HG02678 (cell line): ENCODE data around the gene NPM3.

Experiments
- ATAC-seq: cut with Tn5 transposase; IDR thresholded peaks from one replicate; pipeline ENCODE4 v1.9.1; 2021; ENCODE audit warnings: mild to moderate bottlenecking, moderate library complexity; ENCODE audit not compliant: unreplicated experiment

The NPM3 gene

DNA sequence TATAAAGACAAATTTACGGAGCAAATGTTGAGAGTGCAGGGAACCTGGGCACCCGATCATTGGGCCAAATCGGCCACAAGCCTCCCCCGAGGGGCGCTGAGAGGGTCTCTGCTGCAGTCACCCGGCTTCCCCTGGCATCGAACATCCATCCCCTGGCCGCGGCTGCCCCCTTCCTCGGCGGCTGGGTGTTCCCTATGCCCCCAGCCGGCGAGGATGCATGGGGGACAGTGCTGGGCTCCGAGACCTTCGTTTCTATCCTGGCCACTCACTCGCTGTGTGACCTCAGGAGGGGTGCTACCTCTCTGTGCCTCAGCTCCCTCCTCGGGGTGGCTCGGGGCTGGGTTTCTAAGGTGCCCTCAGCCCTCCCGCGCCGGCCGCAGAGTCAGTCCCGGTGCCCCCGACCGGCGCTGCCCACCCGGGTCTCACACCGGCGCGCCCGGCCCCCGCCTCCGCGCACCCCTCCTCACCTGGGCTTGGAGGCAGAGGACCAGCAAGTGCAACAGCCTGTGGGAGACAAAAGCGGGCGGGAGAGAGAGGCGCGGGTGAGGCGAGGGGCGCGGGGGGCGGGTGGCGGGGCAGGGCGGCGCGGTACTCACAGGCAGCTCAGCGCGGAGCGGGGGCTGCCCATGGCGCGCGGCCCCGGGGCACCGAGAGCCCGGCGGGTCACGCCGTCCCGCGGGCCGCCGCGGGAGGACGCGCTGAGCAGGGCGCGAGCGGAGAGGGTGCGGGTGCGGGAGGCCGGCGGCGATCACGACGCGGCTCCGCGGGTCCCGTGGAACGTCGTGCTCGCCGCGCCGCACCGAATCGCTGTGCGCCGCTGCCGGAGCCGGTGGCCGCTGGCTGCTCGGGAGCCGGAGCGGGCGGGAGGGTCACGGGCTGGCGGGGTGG lies 7.7 kb downstream of the NPM3 start, which contains the start of gene FGF8:
TSS of gene FGF8 (minus strand) at position 842 of the 888 bp plus-strand sequence. CDS start at position 628, 214 bp downstream.
- ATAC-seq, result no peak

DNA sequence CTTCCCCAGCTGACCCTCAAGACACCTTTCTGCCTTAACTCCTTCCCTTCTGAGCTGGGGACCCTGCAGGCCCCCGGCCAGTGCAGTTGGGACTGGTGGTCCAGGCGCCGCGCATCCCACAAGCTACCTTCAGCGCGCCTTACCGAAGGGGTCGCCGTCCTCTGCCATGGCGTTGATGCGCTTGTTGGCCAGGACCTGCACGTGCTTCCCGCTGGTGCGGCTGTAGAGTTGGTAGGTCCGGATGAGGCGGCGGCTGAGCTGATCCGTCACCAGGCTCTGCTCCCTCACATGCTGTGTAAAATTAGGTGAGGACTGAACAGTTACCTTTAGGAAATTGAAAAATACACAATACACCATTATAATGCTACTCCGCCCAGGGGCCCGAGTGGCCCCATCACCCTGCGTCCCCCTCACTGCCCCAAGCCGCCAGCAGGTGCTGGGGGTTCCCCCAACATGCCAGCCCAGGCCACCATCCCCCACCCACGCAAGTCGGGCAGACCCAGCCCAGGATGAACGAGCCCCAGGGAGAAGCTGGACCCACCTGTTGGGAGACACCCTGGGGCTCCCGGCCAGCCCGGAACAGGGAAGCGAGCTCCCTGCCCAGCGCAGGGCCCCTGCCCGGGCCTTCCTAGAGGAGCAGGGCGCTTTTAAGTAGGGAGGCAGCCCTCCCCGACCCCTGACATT lies 8.5 kb downstream of the NPM3 start:
- no peak for ATAC-seq

DNA sequence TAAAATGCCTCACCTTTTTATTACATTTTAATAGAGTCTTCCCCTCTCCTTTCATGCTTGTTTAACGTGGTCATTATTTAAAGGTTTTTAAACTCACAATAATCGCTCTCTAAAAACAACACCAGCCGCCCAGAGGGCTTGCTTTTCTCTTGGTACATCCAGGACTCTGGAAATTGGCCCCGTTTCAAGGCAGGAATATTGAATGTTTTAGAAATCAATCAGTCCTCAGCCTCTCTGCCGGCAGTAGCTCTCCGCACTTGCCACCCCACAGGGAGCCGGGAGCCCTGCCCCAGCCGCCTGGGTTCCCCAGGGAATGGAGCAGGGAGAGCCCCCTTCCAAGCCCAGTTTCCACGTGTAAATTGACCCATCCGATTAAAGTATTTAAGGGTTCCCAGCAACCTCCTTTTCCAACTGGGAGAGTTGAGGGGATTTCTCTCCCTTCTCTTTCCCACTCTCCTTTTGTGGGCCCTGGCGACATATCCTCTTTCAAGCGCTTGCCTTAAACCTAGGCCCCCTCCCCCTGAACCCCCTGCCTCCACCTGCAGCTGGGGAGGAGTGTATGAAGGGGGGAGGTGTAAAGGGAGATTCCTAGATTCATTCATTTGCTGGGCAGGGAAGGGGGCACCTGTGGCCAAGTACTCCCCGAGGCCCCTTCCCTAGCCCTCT lies 9.2 kb downstream of the NPM3 start:
- ATAC-seq, result no peak

DNA sequence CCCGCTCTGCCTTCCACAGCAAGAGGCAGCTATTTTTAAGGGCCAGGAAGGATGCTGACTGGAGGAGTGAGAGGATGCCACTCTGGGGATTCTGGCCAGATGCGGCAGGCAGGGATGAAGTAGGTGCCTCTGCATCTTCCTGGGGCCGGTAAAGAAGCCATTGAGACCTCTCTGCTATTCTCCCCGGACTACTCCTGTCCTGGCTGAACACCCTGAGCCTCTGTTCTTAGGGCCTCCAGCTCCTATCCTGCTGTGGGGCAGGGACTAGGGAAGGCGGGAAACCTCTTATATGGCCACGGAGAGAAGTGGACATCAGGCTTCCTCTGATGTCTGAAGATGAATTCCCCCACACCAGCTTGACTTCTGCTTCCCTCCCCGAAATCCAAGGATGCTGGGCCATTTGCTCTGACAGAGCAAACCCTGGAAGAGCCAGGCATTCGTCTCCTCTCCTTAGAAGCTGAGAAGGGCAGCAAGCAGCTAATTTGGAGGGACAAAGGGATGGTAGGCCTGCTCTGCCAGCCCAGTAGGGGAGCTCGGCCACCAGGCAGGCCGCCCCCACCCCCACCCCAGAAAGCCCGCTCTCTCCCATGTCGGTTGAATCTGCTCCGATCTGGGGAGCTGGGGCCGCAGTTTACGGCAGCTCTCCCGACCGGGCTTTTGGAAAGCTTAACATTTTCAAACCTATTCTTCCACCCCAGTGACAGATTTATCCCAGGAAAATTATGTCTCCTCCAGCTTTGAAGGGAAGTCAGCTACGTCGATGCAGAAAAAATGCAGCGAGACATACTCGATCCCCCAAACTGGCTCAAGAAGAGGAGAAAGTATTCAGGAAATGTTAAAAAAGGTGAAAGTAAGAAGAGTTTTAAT lies 10.1 kb downstream of the NPM3 start:
- ATAC-seq, result no peak

DNA sequence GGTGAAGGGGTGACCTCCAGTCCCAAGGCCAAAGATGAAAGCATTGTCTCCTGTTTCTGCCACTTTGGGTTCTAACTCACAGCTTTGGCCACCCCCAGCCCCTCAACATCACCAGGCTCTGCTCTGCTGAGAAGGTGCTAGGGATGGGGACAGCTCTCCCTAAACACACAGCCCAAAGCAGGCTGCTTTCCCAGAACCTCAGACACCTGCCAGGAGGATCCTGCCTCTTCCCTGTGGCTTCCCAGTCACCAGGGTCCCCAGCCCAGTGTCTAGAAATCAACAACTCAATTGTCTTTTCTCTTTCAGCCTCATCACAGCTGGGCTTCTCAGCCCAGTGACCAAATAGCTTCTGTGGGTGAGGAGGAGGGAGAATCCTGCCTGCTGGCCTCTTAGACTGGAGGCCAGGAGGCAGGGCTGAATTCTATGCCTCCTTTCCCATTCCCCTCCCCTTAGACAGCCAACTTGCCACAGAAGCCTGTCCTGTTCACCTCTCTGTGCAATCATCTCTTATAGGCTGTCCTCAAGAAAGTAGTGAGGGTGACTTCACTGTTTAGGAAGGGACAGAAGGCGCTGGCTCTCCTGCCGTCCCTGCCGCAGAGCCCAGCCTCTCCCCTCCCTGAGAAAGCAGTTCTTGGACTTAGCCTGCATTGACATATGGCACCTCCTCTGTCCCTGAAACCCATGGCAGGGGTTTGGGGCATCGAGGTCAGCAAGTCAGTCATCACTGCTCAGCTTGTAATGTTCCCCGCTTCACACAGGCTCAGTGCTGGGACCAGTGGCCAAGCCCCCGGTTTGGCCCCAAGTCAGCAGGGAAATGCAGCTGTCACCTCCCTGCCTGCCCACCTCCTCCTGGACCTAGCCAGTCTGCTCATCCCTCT lies 11.0 kb downstream of the NPM3 start:
- no peak for ATAC-seq

DNA sequence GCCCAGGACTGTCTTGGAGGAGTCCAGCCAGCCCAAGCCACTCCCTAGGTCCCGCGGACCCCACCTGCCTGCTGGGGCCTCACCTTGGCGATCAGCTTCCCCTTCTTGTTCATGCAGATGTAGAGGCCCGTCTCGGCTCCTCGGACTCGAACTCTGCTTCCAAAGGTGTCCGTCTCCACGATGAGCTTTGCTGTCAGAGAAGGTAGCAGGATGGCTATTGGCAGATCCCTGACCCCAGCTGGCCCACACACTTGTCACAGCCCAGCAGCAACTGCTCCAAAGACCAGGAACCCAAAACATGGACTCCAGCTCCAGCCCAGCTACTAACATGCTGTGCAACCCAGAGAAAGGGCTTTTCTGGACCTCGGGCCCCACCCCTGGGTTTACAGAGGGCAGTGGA lies 11.9 kb downstream of the NPM3 start:
- ATAC-seq, result no peak

DNA sequence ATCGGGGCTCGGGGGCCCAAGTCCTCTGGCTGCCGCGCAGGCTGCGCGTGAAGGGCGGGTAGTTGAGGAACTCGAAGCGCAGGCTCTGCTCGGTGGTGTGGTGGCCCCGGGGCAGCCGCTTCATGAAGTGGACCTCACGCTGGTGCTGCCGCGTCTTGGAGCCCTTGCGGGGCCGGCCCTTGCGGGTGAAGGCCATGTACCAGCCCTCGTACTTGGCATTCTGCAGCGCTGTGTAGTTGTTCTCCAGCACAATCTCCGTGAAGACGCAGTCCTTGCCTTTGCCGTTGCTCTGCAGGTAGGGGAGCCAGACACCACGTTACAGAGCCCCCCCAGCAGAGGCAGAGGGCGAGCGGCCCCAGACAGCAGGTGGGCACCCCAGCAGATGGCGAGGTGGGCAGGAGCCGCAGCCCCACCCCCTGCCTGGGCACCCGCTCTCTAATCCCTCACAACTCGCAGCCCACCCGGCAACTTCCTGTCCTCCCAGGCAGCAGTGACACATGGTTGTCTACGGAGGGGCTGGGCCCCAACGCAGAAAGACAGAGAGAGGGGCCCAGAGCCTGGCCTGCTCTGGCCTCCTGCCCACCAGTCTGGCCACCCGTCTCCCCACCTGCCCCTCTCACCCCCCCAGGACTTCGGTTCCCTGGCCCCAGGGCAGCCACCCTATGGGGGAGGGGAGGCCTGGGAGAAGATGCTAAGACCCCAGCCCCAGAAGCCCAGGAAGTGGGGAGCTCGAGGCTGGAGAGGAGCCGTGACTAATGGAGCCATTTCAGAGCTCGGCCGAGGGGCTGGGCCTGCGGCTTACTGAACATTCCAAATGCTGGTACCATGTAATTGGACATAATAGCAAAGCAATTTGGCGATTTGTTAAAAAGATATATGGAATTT lies 12.7 kb downstream of the NPM3 start:
- ATAC-seq, result no peak

DNA sequence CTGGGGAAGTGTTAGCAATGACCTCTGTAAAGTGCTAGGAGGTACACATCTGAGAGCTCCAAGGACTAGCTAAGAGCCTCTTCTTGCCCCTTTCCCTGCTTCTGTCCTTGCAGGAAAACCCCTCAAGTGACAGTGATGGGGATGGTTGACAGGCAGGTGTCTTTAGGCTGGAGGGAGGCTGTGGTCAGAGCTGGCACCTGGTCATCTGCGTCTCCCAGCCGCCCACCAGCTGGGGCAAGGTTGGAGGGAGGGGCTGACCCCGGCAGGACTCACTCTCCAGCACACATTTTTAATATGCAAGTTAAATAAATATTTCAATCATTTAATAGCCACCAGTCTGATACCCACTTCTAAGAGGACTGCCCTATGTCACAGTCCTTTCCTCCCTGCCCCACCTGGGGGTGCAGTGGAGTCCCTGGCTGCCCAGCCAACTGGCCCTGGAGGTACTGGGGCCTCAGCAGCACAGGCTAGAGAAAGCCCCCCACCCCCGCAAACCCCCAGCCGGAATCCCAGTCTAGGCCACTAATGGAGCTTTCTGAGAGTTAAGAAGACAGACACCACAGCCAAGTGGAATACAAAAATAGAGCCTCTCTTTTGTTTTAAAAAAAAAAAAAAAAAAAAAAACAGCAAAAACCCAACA lies 13.6 kb downstream of the NPM3 start:
- no peak for ATAC-seq

DNA sequence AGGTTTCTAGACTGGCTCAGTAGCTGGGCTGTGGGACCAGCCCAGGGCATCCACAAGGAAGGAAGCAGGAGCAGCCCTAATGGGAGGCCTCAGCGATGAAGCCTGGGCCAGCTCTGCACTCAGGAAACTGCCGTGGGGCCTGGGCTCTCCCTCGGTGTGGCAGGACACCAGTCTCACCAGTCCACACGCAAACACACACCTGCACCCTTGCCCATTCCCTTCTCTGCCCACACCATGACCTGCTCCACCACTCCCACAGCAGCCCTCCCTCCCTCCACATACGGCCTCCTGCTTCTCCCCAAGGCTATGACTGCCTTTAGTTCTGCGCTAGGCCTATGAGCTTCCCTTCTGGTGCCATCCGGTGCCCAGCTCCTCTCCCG lies 14.5 kb downstream of the NPM3 start:
- ATAC-seq, result no peak

DNA sequence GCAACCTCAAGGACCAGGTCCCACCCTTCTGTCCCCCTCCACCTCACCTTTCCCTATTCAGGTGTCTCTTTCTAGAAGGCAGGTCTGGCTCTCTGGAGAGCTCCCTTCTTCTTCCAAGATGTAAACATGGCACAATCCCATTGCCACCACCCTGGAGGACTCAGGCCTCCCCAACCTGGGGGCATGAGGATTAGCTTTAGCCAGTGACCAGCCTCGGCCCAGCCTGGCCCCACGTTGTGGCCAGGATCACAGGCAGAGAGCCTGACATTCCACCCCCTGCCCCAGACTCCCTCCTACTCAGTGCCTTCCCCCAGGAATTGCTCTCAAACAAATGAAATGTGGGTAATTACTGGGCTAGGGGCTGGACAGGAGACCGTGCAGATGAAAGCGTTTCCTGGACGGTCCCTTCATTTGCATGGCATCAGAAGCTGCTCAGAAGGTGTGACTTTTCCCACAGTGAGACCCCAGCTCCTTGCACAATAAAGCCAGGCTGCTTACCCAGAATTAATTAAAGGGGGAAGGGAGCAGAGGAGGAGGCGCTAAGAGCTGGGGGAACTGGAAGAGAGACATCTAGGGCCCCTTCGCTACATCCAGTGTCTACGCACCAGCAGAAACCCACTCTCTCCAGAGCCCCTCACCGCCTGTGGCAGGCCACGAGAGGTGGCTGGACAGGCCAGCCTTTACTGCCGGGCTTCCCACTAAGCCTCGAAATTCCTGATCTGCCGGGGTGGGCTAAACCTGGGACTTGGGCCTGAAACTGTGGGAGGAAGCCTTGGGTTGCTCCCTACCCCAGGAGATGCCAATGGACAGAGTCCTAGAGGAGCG lies 15.1 kb downstream of the NPM3 start:
- ATAC-seq, result no peak

DNA sequence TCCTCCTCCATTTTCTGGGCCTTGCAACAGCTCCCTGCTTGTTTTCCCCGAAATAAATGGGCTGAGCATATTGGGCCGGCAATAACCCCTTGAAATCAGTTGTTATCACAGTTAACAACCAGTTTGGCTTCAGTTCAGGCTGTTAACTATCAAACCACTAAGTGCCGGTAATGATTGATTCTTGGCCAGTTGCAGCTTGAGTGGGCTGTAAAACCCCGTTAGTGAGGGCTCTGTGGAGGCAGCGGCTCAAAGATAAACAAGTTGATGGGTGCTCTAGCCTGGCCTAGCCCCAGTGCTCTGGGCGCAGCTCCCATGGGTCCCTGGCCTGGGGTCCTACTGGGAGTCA lies 15.7 kb downstream of the NPM3 start:
- ATAC-seq, result no peak

DNA sequence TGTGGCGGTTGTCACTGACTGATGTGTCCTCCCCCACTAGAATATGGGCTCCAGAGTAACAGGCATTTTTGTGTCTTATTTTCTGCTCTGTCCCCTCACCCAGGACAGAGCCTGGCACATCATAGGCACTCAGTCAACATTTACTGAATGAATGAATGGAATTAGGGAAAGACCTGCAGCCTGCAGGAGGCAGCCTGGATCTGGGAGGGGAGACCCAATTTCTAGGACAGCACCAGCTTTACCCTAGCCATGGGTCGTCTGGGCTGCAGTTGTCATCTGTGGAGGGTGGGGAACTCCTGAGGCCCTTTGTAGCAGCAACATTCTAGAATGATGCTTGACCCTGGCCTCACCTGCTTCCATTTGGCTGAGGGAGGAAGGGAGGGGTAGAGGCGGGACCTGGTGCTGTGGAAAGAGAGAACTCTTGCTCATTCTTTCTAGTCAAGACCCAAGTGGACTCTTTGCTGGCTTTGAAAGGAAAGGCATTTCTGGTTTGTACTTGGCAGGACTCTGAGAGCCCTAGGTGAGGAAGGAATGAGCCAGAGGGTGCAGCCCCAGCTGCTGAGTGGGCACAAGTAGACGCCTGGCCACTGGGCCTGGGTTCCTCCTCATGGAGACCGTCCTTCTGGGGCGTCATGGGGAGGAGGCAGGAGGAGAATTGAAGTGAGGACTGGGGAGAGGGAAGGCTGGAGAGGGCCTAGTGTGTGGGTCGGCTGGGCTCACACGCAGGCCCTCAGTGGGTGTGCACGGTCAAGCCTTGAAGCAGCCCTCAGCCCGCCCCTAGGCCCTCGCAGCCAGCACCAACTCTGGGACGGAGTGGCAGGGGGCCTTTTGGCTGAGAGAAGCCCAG lies 16.3 kb downstream of the NPM3 start:
- no peak for ATAC-seq

DNA sequence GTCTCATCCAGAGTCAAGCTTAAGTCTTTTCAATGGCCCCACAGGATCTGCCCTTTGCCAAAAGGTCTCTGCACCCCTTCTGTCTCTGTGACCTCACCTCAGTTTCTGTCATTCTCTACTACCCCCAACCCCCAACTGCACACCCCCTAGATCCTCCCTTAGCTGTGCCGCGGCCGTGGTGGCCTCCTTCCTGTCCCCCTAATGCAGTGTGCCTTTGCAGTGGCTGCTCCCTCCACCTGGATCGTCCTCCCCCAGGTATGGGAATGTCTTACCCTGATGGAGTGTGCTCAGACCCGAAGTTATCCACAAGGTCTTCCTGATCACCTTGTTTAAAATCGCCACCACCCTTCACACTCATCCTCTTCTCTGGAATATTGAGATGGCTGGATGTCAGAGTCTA lies 16.9 kb downstream of the NPM3 start:
- no peak for ATAC-seq

DNA sequence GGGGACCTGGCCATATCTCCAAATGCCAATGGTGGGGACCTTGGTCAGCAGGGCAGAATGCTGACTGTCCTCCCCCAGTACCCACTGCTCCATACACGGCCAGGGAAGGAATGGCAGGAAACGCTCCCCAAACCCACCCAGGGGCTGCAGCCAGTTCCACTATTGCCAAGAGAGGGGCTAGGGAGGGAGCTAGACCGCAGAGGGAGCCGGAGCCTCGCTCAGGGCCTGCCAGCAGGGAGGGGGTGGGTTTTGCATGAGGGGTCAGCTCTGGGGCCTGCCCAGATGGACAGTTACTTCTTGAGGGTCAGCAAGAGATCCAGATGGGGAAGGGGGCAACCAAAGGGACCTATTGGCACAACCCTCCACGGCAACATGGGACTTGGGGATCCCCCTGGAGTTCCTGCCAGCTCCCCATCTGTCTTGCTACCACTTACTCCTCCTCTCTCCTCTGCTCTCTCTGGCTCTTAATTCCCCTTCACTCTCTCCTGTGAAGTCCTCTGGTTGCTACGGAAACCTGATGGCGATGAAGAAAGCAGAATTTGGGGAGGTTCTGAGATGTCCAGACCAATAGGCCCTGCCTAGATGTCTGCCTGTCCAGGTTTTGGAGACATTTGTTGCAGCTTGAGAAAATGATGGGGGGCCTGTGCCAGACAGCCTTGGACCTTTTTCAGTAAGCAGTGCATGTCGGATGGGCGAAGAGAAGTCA lies 20.0 kb downstream of the NPM3 start:
- ATAC-seq, result no peak

DNA sequence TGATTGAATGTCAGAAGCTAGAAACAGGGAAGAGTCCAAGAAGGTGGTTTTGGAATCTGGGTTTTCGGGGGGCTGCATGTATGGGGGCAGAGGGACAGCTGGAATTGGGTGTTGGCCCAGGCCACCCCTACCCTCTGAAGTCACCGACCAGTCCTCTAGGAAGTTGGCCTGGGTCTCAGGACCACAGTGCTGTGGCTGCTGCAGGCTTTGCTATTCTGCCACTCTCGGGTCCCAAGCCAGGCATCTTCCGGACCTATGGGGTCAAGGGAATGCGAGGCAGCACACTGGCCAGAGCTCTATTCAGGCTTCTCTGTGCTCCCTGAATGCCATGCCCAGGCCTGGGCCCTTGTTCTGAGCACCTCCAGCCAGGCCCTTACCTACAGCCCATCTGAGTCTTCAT lies 20.5 kb downstream of the NPM3 start:
- no peak for ATAC-seq

DNA sequence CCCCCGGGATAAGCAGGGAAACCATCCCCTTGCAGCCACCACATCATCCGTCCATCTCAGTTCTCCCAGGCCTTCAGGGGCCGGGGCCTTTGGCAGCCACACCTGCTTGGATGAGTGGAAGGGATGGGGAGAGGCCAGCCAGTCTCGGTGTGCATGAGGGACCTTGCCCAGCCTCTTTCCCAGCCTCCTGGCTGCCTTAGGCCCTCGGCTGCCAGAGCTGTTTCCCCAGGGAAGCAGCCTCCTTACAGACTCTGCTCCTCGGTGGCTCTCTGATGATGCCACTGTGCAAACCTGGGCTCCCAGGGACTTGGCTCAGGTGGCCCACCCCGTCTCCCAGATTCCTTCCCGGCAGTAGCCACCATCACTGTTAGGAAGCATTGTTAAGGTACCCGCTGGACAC lies 22.0 kb downstream of the NPM3 start:
- ATAC-seq, result no peak
